C4-2B (cell line): ENCODE measurements around the gene SLC49A3.
"Not testable (repeated sequence)": the region's sequence is repeated elsewhere in the genome, so short reads cannot be mapped to it uniquely, and the experiment has no call there.

Source experiments
- H3K27ac ChIP-seq: fragments of 450-650 bp; 2 replicates; pipeline ENCODE4 v1.5.1; 2017
- ZFX ChIP-seq: fragments of 450-650 bp; IDR thresholded peaks from 2 replicates; pipeline ENCODE4 v1.6.1; 2017
- TF ChIP-seq, protein P1 (sequence below): fragments of 450-650 bp; conservative IDR thresholded peaks from 2 replicates; pipeline ENCODE4 v1.5.1; 2017; ENCODE audit warnings: mild to moderate bottlenecking

The SLC49A3 gene

GRCh38 chr4:648579-649292 is 40.2 kb downstream of the SLC49A3 start:
- no peak overlapping the region for H3K27ac ChIP-seq
- no peak for TF ChIP-seq ZFX
- TF ChIP-seq, protein P1, sequence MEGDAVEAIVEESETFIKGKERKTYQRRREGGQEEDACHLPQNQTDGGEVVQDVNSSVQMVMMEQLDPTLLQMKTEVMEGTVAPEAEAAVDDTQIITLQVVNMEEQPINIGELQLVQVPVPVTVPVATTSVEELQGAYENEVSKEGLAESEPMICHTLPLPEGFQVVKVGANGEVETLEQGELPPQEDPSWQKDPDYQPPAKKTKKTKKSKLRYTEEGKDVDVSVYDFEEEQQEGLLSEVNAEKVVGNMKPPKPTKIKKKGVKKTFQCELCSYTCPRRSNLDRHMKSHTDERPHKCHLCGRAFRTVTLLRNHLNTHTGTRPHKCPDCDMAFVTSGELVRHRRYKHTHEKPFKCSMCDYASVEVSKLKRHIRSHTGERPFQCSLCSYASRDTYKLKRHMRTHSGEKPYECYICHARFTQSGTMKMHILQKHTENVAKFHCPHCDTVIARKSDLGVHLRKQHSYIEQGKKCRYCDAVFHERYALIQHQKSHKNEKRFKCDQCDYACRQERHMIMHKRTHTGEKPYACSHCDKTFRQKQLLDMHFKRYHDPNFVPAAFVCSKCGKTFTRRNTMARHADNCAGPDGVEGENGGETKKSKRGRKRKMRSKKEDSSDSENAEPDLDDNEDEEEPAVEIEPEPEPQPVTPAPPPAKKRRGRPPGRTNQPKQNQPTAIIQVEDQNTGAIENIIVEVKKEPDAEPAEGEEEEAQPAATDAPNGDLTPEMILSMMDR = no peak

DNA sequence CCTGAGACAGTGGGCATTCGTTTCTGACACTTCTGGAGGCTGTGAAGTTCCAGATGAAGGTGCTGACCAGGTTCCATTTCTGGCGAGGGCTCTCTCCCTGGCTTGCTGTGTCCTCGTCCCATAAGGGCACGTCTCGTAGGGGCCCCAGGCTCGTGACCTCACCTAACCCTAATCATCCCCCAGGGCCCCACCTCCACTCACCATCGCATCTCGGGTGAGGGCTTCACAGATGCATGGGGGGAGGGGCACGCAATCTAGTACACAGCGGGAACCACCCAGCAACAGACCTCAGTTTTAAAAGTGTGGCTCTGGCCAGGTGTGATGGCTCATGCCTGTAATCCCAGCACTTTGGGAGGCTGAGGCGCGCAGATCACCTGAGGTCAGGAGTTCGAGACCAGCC is 41.5 kb downstream of the SLC49A3 start:
- no peak for TF ChIP-seq ZFX
- TF ChIP-seq, protein P1 = no peak
- H3K27ac ChIP-seq = no peak overlapping the region

GRCh38 chr4:646460-646859 is 42.5 kb downstream of the SLC49A3 start:
- H3K27ac ChIP-seq = no peak overlapping the region
- TF ChIP-seq ZFX = no peak
- TF ChIP-seq, protein P1 = no peak

- H3K27ac ChIP-seq = not testable (repeated sequence)
These were observed 46.6 kb downstream of the SLC49A3 start for GRCh38 chr4:642366-642765.

DNA sequence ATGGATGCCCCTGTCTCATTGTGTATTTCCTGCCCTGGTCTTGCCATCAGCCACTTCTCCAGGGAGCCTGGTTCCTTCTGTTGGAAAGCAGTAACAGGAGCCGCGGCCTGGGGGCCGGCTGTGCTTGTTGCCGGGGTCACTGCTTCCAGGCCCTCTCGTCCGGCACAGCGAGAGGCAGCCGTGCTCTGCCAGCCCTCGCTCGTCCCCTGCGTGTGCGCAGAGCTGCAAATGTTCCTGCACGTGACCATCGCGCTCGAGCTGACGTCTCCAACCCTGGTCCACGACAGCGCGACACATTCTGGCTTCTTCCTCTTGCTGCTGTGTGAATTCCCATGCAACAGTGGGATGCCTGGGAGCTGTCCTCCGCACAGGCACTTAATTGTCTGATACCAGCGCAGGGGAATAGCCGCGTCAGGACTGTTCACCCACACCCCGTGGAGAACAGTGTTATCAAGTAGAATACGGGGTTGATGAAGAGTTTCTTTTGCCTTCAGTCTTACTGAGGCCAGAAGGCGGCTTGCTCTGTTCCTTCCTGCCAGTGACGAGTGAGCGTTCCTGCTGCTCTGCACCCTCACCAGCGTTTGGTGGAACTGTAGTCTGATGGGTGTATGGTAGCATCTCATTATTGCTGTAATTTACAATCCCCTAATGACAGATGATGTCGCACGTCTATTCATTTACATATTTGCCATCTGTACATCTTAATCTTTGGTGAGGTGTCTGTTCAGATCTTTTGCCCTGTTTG is 51.2 kb downstream of the SLC49A3 start:
- H3K27ac ChIP-seq = no peak overlapping the region
- no peak for TF ChIP-seq ZFX
- TF ChIP-seq, protein P1 = no peak

GRCh38 chr4:636628-637159 is 52.3 kb downstream of the SLC49A3 start:
- no peak overlapping the region for H3K27ac ChIP-seq
- TF ChIP-seq ZFX = no peak
- TF ChIP-seq, protein P1 = no peak

DNA sequence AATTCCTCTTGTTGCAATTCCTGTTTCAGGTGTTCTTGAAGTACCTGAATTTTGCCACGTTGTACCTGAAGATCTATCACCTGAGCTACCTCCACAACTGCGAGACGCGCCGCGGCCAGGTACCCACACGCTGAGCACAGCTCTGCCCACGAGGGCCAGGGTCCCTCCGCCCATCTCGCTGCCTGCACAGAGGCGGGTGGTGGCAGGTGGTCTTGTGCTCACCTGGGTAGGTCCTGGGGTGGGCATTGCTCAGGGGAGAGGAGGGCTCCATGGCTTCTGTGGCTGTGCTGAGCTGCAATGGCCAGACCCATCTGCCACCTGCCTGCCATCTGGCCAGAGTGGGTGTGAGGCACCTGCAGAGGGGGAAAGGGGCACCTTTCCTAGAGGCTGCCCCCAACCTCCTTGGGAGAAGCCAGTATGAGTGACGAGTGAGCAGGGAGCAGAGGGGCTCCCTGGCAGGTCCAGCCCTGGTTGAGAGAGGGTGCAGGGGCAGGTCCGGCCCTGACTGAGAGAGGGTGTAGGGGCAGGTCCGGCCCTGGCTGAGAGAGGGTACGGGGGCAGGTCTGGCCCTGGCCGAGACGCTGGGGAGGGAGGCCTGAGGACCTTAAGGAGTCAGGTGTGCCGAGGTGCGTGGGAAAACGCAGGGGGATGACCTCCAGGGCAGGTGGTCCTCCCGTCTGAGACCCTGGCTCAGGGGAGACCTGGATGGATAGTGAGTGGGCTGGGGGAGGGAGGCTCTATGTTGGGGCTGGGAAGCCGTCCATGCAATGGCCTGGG is 52.9 kb downstream of the SLC49A3 start:
- TF ChIP-seq ZFX = no peak
- TF ChIP-seq, protein P1 = no peak
- H3K27ac ChIP-seq = no peak overlapping the region

GRCh38 chr4:635066-635835 is 53.7 kb downstream of the SLC49A3 start:
- not testable (repeated sequence) for H3K27ac ChIP-seq
